GM21515 (cell line): ENCODE measurements around the gene UGT2B17.
"Not testable (repeated sequence)": the region's sequence is repeated elsewhere in the genome, so short reads cannot be mapped to it uniquely, and the experiment has no call there.

Experiments
- ATAC-seq: cut with Tn5 transposase; IDR thresholded peaks from one replicate; pipeline ENCODE4 v1.9.1; 2021; ENCODE audit not compliant: unreplicated experiment

Gene UGT2B17

GRCh38 chr4:68569466-68570121, 6.5 kb downstream of the UGT2B17 start:
- no peak for ATAC-seq

DNA sequence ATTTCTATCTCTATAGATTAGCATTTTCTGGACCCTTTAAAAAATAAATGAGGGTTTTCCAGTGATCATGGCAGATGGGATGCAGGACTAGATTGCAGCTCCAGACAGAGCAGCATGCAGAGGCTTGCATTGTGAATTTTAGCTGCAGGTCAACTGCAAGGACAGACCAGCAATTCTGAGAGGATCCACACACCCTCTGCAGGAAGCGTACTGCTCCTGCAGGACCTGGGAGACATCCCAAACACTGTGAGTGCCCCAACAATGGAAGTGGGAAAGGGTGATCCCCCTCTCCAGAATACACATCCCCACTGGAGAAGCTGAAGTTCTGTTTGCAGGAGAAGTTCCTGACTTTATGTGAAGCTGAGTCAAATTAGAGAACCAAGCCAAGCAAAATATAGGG, 7.1 kb downstream of the UGT2B17 start:
- not testable (repeated sequence) for ATAC-seq

DNA sequence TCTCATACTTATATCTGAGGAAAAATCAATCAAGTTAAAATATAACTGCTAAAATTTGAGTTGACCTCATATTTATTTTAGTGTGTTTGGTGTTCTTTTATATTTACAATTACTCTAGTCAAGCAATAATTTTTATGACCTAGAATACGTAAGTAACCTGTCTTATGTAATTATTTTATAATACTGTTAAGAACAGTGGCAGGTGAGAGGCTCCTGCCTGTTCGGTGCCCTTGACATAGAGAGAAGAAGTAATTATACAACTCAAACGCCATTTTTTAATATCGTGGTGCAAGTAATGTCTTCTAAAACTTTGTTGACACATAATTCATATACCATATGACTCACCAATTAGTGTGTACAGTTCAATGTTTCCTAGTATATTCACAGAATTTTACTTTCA, 7.6 kb downstream of the UGT2B17 start:
- ATAC-seq = not testable (repeated sequence)

GRCh38 chr4:68566364-68566763, 9.8 kb downstream of the UGT2B17 start:
- not testable (repeated sequence) for ATAC-seq

GRCh38 chr4:68565082-68565481, 11.0 kb downstream of the UGT2B17 start:
- not testable (repeated sequence) for ATAC-seq

DNA sequence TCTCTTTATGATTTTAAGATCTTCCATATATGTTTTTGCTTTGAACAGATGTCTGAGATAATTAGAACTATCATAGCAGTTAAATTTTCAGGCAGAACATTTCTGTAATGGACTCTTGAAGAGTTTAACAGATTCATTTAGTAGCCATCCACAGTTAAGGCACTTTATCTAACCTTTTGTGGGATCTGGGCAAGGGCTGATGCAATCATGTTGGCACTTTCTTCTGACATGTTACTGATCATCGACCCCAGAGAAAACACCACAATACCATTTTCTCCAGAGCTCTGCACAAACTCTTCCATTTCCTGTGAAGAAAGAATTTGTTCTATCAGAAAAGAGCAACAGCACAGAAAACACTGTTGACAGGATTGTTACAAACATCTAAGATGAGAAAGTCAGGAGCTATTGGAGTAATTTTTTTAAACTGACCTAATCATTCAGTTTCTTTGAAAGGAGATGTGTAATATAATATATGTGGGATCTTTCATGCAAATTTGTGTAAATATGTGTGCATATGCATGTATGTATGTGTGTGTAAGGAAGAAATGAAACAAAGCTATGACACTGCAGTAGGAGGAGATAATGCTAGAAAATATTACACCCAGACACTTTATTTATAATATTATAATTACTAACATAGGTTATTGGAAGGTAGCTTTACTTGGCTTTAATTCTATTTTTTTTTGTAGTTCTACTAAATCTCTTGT, 15.6 kb downstream of the UGT2B17 start:
- ATAC-seq = not testable (repeated sequence)

DNA sequence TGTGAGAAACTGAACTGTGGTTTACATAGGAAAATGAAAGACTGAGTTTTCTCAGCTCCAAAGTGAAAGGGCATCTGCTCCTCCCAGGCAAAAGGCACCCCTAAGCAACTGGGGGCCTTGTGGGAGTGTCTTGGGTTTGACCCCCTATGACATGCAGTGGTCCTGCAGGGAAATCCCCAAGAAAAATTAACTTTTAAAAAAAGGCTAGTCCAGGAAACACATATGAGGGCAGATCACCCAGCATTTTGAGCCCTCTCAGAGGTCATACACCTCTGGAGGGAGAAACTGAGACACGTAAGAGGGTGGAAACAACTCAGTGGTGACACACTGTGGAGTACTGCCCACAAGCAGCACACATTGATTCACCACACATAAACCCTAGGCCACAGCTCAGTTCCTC, 22.3 kb downstream of the UGT2B17 start:
- ATAC-seq = not testable (repeated sequence)

GRCh38 chr4:68552818-68553811, 23.0 kb downstream of the UGT2B17 start:
- ATAC-seq = not testable (repeated sequence)

- ATAC-seq = not testable (repeated sequence)
These were observed 33.4 kb downstream of the UGT2B17 start for GRCh38 chr4:68542742-68543141.

DNA sequence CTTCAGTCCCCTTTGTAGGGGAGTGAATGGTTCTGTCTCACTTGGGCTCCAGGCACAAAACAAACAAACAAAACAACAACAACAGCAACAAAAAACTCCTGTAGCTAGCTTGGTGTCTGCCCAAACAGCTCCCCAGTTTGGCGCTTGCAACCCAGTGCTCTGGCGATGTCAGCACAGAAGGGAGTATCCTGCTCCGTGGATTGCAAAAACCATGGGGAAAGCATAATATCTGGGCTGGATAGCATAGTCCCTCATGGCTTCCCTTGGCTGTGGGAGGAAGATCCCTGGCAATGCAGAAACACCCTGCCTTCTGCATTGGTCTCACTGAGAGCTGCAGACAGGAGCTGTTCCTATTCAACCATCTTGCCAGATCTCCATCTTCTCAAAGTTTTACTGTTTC, 39.7 kb downstream of the UGT2B17 start:
- ATAC-seq = no peak

DNA sequence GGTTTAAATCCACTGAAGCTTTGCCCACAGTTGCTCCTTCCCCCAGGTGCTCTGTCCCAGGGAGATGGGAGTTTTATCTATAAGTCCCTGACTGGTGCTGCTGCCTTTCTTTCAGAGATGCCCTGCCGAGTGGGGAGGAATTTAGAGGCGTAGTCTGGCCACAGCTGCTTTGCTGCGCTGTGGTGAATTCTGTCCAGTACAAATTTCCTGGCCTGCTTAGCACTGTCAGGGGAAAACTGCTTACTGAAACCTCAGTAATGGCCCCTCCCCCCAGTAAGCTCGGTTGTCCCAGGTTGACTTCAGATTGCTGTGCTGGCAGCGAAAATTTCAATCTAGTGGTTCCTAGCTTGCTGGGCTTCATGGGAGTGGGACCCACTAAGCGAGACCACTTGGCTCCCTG, 40.1 kb downstream of the UGT2B17 start:
- no peak for ATAC-seq

DNA sequence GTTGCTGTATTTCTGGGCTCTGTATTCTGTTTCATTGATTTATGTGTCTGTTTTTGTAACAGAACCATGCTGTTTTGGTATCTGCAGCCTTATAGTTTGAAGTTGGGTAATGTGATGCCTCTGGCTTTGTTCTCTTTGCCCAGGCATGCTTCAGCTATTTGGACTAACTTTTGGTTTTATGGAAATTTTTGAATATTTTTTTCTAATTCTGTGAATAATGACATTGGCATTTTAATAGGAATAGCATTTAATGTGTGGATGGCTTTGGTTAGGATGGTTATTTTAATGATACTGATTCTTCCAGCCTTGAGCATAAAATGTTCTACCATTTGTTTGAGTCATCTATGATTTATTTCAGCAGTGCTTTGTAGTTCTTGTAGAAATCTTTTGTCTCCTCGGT, 53.9 kb downstream of the UGT2B17 start:
- ATAC-seq = not testable (repeated sequence)

DNA sequence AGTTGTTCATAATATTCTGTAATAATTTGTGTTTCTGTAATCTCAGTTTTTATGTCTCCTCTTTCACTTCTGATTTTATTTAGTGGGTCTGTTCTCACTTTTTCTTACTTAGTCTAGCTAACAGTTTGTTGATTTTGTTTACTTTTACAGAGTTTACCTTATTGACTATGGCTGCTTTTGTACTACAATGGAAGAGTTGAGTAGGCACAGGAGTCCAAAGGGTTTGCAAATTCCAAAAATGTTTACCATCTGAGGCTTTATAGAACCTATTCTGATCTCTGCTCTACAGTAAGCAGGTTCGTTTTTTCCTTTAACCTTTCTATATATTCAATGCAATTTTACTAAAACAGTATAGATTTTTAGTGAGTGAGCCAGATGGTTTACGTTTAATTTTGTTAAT, 55.1 kb downstream of the UGT2B17 start:
- ATAC-seq = no peak

DNA sequence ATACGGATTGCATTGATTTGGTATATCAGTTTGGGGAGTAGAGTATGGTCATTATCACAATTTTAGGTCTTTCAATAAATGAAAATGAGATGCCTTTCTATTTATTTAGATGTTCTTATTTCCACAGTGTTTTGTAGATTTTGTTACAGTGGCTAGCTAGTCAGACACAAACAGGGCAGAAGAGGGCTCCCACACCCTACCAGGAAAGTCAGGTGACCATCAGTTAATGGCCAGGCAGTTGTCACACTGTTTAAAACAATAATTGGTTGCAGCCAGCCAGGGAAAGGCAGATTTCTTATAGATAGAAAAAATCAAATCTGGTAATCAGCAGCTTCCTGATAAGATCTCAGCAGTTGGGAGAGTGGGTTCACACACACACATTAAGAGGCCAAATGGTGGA, 57.2 kb downstream of the UGT2B17 start:
- ATAC-seq = no peak

GRCh38 chr4:68505452-68505851, 70.7 kb downstream of the UGT2B17 start:
- ATAC-seq = not testable (repeated sequence)

GRCh38 chr4:68504836-68505235, 71.3 kb downstream of the UGT2B17 start:
- not testable (repeated sequence) for ATAC-seq

GRCh38 chr4:68503462-68503861, 72.7 kb downstream of the UGT2B17 start:
- not testable (repeated sequence) for ATAC-seq

- no peak for ATAC-seq
These were observed 77.1 kb downstream of the UGT2B17 start for GRCh38 chr4:68499021-68499420.

- ATAC-seq = peak; percentile 99
These were observed 77.6 kb downstream of the UGT2B17 start for GRCh38 chr4:68498413-68499007.

DNA sequence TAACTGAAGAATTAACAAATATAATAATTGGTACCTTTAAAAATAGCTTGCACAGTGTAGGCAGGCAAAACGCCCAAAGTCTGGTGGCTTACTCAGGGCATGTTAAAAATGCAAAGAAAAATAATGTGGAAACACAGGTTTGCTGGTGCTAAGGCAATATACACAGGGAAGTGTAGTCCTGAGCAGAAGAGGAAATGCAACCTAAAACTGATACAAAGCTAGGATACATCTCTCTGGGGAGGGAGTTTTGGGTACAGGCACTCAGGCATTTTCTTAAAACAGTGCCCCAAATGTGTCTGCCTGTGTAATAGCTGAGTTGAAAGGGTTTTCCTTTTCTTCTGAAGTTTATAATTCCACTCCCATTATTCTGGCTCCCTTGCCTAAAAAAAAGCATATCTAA, 81.4 kb downstream of the UGT2B17 start:
- ATAC-seq = no peak
